ENCODE measurements around the gene RANGAP1.

Gene RANGAP1

DNA sequence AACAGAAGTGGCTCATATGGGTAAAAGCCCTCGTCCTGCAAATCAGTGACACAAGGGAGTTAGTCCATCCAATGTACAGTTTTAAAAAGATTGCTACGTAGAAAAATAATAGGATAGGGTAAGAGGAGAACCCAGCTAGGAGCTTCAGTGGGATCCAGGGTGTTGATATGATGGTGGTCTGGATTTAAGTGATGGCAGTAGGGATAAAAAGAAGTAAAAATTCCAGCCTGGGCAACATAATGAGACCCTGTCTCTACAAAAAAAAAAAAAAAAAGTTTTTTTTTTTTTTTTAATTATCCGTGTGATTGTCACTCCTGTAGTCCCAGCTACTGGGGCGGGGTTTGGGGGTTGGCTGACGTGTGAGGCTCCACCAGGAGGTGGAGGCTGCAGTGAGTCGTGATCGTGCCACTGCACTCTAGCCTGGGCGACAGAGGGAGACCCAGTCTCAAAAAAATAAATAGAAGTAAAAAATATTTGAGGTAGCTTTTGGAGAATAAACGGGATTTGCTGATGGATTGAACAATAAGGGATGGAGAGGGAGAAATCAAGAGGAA lies 87.9 kb downstream of the RANGAP1 start:
- H3K4me3 ChIP-seq (ENCODE audit: low read depth, low read length) = peak overlapping the region; percentile 81
- TF ChIP-seq, protein P1, sequence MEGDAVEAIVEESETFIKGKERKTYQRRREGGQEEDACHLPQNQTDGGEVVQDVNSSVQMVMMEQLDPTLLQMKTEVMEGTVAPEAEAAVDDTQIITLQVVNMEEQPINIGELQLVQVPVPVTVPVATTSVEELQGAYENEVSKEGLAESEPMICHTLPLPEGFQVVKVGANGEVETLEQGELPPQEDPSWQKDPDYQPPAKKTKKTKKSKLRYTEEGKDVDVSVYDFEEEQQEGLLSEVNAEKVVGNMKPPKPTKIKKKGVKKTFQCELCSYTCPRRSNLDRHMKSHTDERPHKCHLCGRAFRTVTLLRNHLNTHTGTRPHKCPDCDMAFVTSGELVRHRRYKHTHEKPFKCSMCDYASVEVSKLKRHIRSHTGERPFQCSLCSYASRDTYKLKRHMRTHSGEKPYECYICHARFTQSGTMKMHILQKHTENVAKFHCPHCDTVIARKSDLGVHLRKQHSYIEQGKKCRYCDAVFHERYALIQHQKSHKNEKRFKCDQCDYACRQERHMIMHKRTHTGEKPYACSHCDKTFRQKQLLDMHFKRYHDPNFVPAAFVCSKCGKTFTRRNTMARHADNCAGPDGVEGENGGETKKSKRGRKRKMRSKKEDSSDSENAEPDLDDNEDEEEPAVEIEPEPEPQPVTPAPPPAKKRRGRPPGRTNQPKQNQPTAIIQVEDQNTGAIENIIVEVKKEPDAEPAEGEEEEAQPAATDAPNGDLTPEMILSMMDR (conservative IDR thresholded peaks at IDR 0.05; ENCODE audit: low read depth, low read length) = peak; percentile 15
- DNase-seq (ENCODE audit: low read depth) = no peak

DNA sequence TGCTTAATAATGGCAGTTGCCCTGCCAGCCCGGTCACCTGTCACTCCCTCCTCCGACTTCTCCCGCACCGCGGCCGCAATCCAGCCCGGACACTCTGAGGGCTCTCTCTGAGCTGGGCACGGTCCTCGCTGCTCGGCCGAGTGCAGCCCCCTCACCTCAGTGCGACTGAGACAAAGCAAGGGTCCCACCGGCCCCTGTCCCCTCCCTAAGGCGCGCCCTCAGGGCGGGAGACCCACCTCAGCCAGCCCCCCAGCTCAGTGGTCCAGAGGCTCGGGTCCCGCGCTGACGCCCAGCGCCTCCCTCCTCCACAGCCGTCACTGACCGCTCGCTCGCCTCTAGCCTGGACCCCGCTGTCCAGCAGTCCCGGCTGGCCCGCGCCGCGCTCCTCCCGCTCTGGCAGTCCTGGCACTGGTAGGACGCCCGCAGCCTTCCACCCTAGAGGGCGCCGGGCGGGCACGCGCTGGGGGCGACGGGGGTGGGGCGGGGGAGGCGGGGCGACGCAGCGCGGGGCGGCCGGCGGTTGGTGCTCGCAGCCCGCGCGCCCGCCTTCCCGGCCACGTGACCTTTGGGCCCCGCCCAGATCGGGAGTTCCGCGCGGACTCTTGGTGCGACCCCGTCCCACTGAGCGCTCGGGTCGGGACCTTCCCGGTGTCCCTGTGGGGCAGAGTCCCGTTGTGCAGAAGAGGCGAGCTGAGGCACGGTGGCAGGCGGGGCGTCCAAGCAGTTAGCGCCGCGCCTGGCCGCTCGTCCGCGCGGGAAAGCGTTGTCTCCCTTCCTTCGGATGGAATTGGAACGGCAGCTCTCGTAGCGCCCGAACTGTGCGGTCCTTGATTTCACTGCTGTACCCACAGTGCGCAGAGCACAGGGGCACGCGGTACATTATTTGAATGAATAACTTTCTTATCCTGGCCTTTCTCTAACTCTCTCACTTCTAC lies 88.7 kb downstream of the RANGAP1 start:
- H3K4me3 ChIP-seq (ENCODE audit: low read depth, low read length) = peak overlapping the region; percentile 81
- TF ChIP-seq, protein P1 (conservative IDR thresholded peaks at IDR 0.05; ENCODE audit: low read depth, low read length) = no peak
- peak; percentile 30 for DNase-seq (ENCODE audit: low read depth)
